GM23338 (cell line): ENCODE data around the gene KCNK17. TPM values are rescaled to one million over a fixed set of nuclear protein-coding genes. Genes with fewer than 3 reads are reported as not detected.

ENCODE experiments used
- ATAC-seq: fragments of 200-7000 bp; cut with Tn5 transposase; 3 replicates; pipeline ENCODE4 v1.9.1; 2020
- DNase-seq: peaks from one replicate; pipeline ENCODE4 v3.0.0-alpha.2; 2015; ENCODE audit warnings: low spot score
- H2AFZ ChIP-seq: fragments of 200-600 bp; sonication (generic); 2 replicates; pipeline ENCODE4 v1.8.0; 2016; ENCODE audit warnings: antibody characterized with exemption, mild to moderate bottlenecking, moderate library complexity
- H3F3A ChIP-seq: fragments of 200-600 bp; sonication (generic); replicated peaks from 2 replicates; pipeline ENCODE4 v1.8.0; 2017; ENCODE audit warnings: antibody characterized with exemption, mixed run types, low read depth
- H3K27ac ChIP-seq: fragments of 200-600 bp; sonication (generic); 2 replicates; pipeline ENCODE4 v1.6.1; 2016; ENCODE audit warnings: low read depth
- H3K27me3 ChIP-seq: fragments of 200-600 bp; sonication (generic); 2 replicates; pipeline ENCODE4 v1.8.0; 2016; ENCODE audit warnings: mild to moderate bottlenecking, mixed run types, moderate library complexity; ENCODE audit not compliant: insufficient read depth
- H3K36me3 ChIP-seq: fragments of 200-600 bp; sonication (generic); 2 replicates; pipeline ENCODE4 v1.8.0; 2016; ENCODE audit warnings: mild to moderate bottlenecking; ENCODE audit not compliant: insufficient read depth
- H3K4me1 ChIP-seq: fragments of 200-600 bp; sonication (generic); 2 replicates; pipeline ENCODE4 v1.8.0; 2016; ENCODE audit warnings: mild to moderate bottlenecking, moderate library complexity; ENCODE audit not compliant: insufficient read depth
- H3K4me2 ChIP-seq: fragments of 200-600 bp; sonication (generic); 2 replicates; pipeline ENCODE4 v1.7.1; 2017; ENCODE audit warnings: mixed run types
- H3K4me3 ChIP-seq: fragments of 200-600 bp; sonication (generic); 2 replicates; pipeline ENCODE4 v1.6.1; 2016; ENCODE audit warnings: mixed run types
- H3K79me2 ChIP-seq: fragments of 200-600 bp; sonication (generic); replicated peaks from 2 replicates; pipeline ENCODE4 v1.8.0; 2017; ENCODE audit warnings: mild to moderate bottlenecking; ENCODE audit not compliant: insufficient read depth
- H3K9me2 ChIP-seq: fragments of 200-600 bp; sonication (generic); 2 replicates; pipeline ENCODE4 v1.8.0; 2017; ENCODE audit not compliant: insufficient read depth
- H4K20me1 ChIP-seq: fragments of 200-600 bp; sonication (generic); replicated peaks from 2 replicates; pipeline ENCODE4 v1.8.0; 2017; ENCODE audit warnings: mild to moderate bottlenecking; ENCODE audit not compliant: insufficient read depth
- H3K27ac Mint-ChIP-seq: 2 replicates; pipeline ENCODE4 v1.8.0; 2020; ENCODE audit warnings: inconsistent platforms, mild to moderate bottlenecking, moderate library complexity, mixed read lengths
- H3K27me3 Mint-ChIP-seq: 3 replicates; pipeline ENCODE4 v1.8.0; 2022; ENCODE audit warnings: low read depth, mild to moderate bottlenecking, moderate library complexity, mixed read lengths, inconsistent platforms; ENCODE audit not compliant: insufficient read depth, poor library complexity
- H3K36me3 Mint-ChIP-seq: 3 replicates; pipeline ENCODE4 v1.8.0; 2021; ENCODE audit warnings: low read depth, mild to moderate bottlenecking, inconsistent platforms, moderate library complexity, mixed read lengths
- H3K4me1 Mint-ChIP-seq: 3 replicates; pipeline ENCODE4 v1.8.0; 2020; ENCODE audit warnings: mild to moderate bottlenecking, inconsistent platforms, mixed read lengths
- H3K4me3 Mint-ChIP-seq: 3 replicates; pipeline ENCODE4 v1.8.0; 2021; ENCODE audit warnings: moderate library complexity, mild to moderate bottlenecking, inconsistent platforms, mixed read lengths
- H3K9me3 Mint-ChIP-seq: 3 replicates; pipeline ENCODE4 v1.8.0; 2020; ENCODE audit warnings: moderate library complexity, mild to moderate bottlenecking, inconsistent platforms, mixed read lengths
- CREB1 ChIP-seq: fragments of 250-450 bp; sonication (Bioruptor Pico); IDR thresholded peaks from 2 replicates; pipeline ENCODE4 v1.5.0; 2020; ENCODE audit warnings: low read depth, mild to moderate bottlenecking, moderate library complexity
- EZH2 ChIP-seq: fragments of 200-600 bp; sonication (generic); IDR thresholded peaks from one replicate; pipeline ENCODE4 v1.8.0; 2017; ENCODE audit warnings: antibody characterized with exemption, mild to moderate bottlenecking, low read depth; ENCODE audit not compliant: unreplicated experiment
- EZH2phosphoT487 ChIP-seq: fragments of 200-600 bp; sonication (generic); IDR thresholded peaks from one replicate; pipeline ENCODE4 v1.8.1; 2018; ENCODE audit warnings: antibody characterized with exemption; ENCODE audit not compliant: unreplicated experiment
- JUNB ChIP-seq: IDR thresholded peaks from one replicate; pipeline ENCODE4 v1.6.1; 2016; ENCODE audit warnings: antibody characterized with exemption; ENCODE audit not compliant: unreplicated experiment
- NANOG ChIP-seq: IDR thresholded peaks from 2 replicates; pipeline ENCODE4 v1.6.1; 2016; ENCODE audit warnings: antibody characterized with exemption, borderline replicate concordance
- POLR2AphosphoS5 ChIP-seq: IDR thresholded peaks from 2 replicates; pipeline ENCODE4 v1.6.1; 2016; ENCODE audit warnings: antibody characterized with exemption, low read depth
- STAT1 ChIP-seq: IDR thresholded peaks from one replicate; pipeline ENCODE4 v1.6.1; 2016; ENCODE audit warnings: antibody characterized with exemption; ENCODE audit not compliant: unreplicated experiment
- ZNF114 ChIP-seq: fragments of 250-450 bp; sonication (Bioruptor Pico); IDR thresholded peaks from 2 replicates; pipeline ENCODE4 v1.5.0; 2020; ENCODE audit warnings: mild to moderate bottlenecking, moderate library complexity
- ZNF331 ChIP-seq: fragments of 250-450 bp; sonication (Bioruptor Pico); IDR thresholded peaks from 2 replicates; pipeline ENCODE4 v1.5.0; 2020; ENCODE audit warnings: low read depth, mild to moderate bottlenecking, moderate library complexity
- polyA plus RNA-seq: library from polyadenylated mRNA; unstranded; fragments of >200 nt; fragmentation: Nextera tagmentation; extraction: Ambion mirVana; gene quantifications from 2 replicates; pipeline ENCODE4 v1.2.1, GENCODE V29; 2016
- total RNA-seq: library from RNA; depleted of rRNA; stranded (reverse); fragments of >200 nt; shearing (Covaris generic); gene quantifications from 2 replicates; pipeline ENCODE4 v1.2.3, GENCODE V29; 2014
- TF ChIP-seq, protein P1 (sequence below): IDR thresholded peaks from one replicate; pipeline ENCODE4 v1.6.1; 2018; ENCODE audit warnings: antibody characterized with exemption; ENCODE audit not compliant: unreplicated experiment
- TF ChIP-seq, protein P2 (sequence below), 2 experiments: fragments of 200-600 bp in 1 of 2; sonication (generic) in 1 of 2; conservative IDR thresholded peaks; 2 replicates each; pipeline versions ENCODE4 v1.5.1 to v1.6.1; 2016 to 2017; ENCODE audit warnings: antibody characterized with exemption in 2 of 2, low read depth in 2 of 2, mild to moderate bottlenecking in 2 of 2, moderate library complexity in 1 of 2
- TF ChIP-seq, protein P3 (sequence below): fragments of 250-450 bp; sonication (Bioruptor Pico); IDR thresholded peaks from 2 replicates; pipeline ENCODE4 v1.5.0; 2020; ENCODE audit warnings: mild to moderate bottlenecking, moderate library complexity
- TF ChIP-seq, protein P4 (sequence below): IDR thresholded peaks from 2 replicates; pipeline ENCODE4 v1.6.1; 2016; ENCODE audit warnings: antibody characterized with exemption

KCNK17 gene
- total and polyA plus RNA-seq, 2 experiments from 2014 or later = 2.2 to 3.1 TPM

DNA sequence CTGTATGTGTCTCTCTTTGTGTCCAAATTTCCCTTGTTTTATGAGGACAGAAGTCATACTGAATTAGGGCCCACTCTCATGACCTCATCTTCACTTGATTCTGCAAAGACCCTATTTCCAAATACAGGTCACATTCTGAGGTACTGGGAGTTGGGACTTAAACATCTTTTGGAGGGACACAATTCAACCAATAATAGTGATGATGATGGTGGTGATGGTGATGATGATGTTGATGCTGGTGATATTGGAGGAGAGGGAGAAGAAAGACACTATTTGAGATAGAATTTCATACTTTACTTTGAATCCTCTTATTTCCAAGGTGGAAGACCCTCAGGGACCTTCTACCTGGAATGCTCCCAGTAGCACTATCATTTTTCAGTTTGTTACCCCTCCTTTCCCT is 63.7 kb downstream of the KCNK17 start:
- Mint-ChIP-seq H3K9me3 (peaks cover 15% of the 10 kb centered on the region), H3K36me3 (peaks cover 7% of the 10 kb centered on the region; the same call in 2 of the 3 replicates), H3K4me1 (peaks cover 6% of the 10 kb centered on the region; the same call in 1 of the 3 replicates), H3K27me3 (peaks cover 4% of the 10 kb centered on the region), H3K27ac (no peak overlapping the region), H3K4me3 (no peak overlapping the region)
- no peaks in the 10 kb centered on the region for H3K4me1 ChIP-seq
- H3K4me2 ChIP-seq = no peak overlapping the region
- no peak overlapping the region for H3K4me3 ChIP-seq
- no peaks in the 10 kb centered on the region for H4K20me1 ChIP-seq
- no peaks in the 10 kb centered on the region for H3K79me2 ChIP-seq
- no peak overlapping the region for H2AFZ ChIP-seq
- 0 out of 2 replicates have a peak, but pooled peaks cover 3% of the 10 kb centered on the region for H3K9me2 ChIP-seq
- H3F3A ChIP-seq = no peaks in the 10 kb centered on the region
- no peak overlapping the region for H3K27ac ChIP-seq
- no peak for ATAC-seq
- TF ChIP-seq, protein P1, sequence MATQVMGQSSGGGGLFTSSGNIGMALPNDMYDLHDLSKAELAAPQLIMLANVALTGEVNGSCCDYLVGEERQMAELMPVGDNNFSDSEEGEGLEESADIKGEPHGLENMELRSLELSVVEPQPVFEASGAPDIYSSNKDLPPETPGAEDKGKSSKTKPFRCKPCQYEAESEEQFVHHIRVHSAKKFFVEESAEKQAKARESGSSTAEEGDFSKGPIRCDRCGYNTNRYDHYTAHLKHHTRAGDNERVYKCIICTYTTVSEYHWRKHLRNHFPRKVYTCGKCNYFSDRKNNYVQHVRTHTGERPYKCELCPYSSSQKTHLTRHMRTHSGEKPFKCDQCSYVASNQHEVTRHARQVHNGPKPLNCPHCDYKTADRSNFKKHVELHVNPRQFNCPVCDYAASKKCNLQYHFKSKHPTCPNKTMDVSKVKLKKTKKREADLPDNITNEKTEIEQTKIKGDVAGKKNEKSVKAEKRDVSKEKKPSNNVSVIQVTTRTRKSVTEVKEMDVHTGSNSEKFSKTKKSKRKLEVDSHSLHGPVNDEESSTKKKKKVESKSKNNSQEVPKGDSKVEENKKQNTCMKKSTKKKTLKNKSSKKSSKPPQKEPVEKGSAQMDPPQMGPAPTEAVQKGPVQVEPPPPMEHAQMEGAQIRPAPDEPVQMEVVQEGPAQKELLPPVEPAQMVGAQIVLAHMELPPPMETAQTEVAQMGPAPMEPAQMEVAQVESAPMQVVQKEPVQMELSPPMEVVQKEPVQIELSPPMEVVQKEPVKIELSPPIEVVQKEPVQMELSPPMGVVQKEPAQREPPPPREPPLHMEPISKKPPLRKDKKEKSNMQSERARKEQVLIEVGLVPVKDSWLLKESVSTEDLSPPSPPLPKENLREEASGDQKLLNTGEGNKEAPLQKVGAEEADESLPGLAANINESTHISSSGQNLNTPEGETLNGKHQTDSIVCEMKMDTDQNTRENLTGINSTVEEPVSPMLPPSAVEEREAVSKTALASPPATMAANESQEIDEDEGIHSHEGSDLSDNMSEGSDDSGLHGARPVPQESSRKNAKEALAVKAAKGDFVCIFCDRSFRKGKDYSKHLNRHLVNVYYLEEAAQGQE = no peak
- TF ChIP-seq POLR2AphosphoS5 = no peak
- TF ChIP-seq, protein P2, sequence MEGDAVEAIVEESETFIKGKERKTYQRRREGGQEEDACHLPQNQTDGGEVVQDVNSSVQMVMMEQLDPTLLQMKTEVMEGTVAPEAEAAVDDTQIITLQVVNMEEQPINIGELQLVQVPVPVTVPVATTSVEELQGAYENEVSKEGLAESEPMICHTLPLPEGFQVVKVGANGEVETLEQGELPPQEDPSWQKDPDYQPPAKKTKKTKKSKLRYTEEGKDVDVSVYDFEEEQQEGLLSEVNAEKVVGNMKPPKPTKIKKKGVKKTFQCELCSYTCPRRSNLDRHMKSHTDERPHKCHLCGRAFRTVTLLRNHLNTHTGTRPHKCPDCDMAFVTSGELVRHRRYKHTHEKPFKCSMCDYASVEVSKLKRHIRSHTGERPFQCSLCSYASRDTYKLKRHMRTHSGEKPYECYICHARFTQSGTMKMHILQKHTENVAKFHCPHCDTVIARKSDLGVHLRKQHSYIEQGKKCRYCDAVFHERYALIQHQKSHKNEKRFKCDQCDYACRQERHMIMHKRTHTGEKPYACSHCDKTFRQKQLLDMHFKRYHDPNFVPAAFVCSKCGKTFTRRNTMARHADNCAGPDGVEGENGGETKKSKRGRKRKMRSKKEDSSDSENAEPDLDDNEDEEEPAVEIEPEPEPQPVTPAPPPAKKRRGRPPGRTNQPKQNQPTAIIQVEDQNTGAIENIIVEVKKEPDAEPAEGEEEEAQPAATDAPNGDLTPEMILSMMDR (conservative IDR thresholded peaks at IDR 0.05; ENCODE audit: low read depth in 2 of 2) = no peak
- TF ChIP-seq JUNB = no peak
- TF ChIP-seq STAT1 = no peak
- TF ChIP-seq EZH2 = no peak
- no peak for TF ChIP-seq EZH2phosphoT487
- no peak for TF ChIP-seq ZNF114 (CRISPR knock-in tag)
- no peak for TF ChIP-seq ZNF331 (CRISPR knock-in tag)
- TF ChIP-seq, protein P3, sequence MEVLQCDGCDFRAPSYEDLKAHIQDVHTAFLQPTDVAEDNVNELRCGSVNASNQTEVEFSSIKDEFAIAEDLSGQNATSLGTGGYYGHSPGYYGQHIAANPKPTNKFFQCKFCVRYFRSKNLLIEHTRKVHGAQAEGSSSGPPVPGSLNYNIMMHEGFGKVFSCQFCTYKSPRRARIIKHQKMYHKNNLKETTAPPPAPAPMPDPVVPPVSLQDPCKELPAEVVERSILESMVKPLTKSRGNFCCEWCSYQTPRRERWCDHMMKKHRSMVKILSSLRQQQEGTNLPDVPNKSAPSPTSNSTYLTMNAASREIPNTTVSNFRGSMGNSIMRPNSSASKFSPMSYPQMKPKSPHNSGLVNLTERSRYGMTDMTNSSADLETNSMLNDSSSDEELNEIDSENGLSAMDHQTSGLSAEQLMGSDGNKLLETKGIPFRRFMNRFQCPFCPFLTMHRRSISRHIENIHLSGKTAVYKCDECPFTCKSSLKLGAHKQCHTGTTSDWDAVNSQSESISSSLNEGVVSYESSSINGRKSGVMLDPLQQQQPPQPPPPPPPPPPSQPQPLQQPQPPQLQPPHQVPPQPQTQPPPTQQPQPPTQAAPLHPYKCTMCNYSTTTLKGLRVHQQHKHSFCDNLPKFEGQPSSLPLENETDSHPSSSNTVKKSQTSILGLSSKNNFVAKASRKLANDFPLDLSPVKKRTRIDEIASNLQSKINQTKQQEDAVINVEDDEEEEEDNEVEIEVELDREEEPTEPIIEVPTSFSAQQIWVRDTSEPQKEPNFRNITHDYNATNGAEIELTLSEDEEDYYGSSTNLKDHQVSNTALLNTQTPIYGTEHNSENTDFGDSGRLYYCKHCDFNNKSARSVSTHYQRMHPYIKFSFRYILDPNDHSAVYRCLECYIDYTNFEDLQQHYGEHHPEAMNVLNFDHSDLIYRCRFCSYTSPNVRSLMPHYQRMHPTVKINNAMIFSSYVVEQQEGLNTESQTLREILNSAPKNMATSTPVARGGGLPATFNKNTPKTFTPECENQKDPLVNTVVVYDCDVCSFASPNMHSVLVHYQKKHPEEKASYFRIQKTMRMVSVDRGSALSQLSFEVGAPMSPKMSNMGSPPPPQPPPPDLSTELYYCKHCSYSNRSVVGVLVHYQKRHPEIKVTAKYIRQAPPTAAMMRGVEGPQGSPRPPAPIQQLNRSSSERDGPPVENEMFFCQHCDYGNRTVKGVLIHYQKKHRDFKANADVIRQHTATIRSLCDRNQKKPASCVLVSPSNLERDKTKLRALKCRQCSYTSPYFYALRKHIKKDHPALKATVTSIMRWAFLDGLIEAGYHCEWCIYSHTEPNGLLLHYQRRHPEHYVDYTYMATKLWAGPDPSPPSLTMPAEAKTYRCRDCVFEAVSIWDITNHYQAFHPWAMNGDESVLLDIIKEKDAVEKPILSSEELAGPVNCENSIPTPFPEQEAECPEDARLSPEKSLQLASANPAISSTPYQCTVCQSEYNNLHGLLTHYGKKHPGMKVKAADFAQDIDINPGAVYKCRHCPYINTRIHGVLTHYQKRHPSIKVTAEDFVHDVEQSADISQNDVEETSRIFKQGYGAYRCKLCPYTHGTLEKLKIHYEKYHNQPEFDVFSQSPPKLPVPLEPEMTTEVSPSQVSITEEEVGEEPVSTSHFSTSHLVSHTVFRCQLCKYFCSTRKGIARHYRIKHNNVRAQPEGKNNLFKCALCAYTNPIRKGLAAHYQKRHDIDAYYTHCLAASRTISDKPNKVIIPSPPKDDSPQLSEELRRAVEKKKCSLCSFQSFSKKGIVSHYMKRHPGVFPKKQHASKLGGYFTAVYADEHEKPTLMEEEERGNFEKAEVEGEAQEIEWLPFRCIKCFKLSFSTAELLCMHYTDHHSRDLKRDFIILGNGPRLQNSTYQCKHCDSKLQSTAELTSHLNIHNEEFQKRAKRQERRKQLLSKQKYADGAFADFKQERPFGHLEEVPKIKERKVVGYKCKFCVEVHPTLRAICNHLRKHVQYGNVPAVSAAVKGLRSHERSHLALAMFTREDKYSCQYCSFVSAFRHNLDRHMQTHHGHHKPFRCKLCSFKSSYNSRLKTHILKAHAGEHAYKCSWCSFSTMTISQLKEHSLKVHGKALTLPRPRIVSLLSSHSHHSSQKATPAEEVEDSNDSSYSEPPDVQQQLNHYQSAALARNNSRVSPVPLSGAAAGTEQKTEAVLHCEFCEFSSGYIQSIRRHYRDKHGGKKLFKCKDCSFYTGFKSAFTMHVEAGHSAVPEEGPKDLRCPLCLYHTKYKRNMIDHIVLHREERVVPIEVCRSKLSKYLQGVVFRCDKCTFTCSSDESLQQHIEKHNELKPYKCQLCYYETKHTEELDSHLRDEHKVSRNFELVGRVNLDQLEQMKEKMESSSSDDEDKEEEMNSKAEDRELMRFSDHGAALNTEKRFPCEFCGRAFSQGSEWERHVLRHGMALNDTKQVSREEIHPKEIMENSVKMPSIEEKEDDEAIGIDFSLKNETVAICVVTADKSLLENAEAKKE (CRISPR knock-in tag) = no peak
- TF ChIP-seq, protein P4, sequence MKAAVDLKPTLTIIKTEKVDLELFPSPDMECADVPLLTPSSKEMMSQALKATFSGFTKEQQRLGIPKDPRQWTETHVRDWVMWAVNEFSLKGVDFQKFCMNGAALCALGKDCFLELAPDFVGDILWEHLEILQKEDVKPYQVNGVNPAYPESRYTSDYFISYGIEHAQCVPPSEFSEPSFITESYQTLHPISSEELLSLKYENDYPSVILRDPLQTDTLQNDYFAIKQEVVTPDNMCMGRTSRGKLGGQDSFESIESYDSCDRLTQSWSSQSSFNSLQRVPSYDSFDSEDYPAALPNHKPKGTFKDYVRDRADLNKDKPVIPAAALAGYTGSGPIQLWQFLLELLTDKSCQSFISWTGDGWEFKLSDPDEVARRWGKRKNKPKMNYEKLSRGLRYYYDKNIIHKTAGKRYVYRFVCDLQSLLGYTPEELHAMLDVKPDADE = no peak
- no peak for TF ChIP-seq CREB1 (CRISPR knock-in tag)
- TF ChIP-seq NANOG = no peak
- no peaks in the 10 kb centered on the region for H3K27me3 ChIP-seq
- no peaks in the 10 kb centered on the region for H3K36me3 ChIP-seq
- no peak for DNase-seq
